ENCODE results near the gene CISD1.
"Not testable (repeated sequence)": the region's sequence is repeated elsewhere in the genome, so short reads cannot be mapped to it uniquely, and the experiment has no call there.

The CISD1 gene

DNA sequence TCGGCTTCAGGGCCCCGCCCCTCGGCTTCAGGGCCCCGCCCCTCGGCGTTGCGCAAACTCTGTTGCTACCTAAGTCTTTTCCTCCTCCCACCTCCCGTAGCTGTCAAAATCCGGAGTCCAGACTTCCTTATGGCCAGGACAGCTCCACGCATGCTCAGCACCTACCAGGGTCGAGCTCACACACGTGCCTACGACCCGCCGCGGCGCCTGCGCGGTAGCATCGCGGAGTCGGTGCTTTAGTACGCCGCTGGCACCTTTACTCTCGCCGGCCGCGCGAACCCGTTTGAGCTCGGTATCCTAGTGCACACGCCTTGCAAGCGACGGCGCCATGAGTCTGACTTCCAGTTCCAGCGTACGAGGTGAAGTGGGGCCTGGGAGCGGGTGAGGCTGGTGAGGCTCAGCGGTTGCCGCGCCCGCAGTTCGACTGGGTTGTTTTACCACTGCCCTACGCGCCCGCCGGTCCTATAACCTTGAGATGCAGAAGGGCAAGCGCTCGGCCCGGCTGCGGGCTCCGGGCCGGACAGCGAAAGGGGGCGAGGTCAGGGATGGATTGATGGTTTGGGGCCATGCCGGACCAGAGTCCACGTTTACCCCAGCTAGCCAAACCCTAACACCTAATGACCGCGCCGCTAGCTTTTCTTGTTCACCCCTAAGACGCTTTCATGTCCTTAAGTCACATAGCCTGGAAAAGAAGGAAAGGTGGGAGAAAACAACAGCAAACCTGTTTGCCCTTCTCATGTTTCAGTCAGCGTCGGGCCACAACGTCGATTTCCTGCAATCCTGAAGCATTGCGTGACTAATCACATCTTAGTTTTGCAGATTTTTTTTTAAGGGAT, at the start of gene CISD1:
Gene CISD1, plus strand, starts transcription at position 217 of the 836 bp plus-strand sequence. Its CDS starts 112 bp downstream, at position 329.
- peak; percentile 69 to 91 for DNase-seq (ENCODE audit: low read depth in 2 of 2, low spot score in 1 of 2)

GRCh38 chr10:58219875-58220274, 49.1 kb upstream of the CISD1 start:
- no peak for DNase-seq (ENCODE audit: low read depth in 2 of 2, low spot score in 1 of 2)

- no peak for DNase-seq (ENCODE audit: low read depth in 2 of 2, low spot score in 1 of 2)
Measured at GRCh38 chr10:58220769-58221451, 48.1 kb upstream of the CISD1 start.

DNA sequence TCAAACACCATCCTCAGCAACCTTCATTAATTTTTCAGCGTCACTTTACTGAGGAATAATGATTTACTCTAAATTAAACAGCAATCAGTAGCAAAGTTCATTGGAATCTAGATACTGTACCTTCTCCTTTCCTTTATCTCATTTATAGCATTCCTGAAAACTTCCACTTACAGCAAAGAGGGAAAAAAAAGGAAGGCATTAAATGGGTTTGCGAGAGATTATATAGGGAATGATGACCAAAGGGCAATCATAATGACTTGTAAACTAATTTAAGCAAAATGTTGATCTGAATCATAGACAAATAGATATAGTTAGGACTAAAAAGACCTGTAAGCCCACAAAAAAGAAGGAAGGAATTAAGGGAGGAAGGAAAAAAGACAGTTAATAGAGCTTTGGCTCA, 43.3 kb upstream of the CISD1 start:
- no peak for DNase-seq (ENCODE audit: low read depth in 2 of 2, low spot score in 1 of 2)

- DNase-seq (ENCODE audit: low read depth in 2 of 2, low spot score in 1 of 2): not testable (repeated sequence)
Measured at GRCh38 chr10:58229856-58230255, 39.1 kb upstream of the CISD1 start.

DNA sequence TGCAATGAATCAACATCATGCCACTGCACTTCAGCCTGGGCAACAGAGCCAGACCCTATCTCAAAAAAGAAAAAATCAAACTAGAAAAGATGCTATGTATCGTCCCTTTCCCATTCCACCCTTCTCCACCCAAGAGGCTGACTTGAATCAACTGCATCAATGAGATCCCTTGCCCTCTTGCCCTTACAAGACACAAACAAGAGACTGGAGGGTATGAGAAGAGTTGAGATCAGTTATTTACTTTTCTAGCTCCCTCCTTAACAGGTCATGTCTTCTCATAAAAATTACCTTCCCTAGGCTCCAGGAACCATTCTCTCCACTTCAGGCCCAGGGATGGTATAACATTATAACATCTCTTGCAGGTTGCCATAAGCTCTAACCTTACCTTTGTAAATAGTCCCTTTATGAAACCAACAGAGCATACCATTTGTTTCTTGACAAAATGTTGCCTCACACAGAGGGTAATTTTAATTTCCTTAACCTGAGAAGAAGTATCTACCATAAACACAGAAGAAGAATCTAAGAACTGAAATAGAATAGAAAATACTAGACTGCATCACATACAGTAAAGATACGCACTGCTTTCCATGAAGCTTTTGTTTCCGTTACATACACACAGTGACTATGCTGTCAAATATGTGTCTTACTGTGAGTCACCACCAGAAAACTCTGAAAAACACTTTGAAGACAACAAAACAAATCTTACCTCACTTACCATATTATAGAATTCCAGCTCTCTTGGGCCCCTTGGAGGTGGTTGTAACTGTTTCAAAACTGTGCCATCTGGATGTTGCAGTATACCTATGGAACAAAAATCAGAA, 31.7 kb upstream of the CISD1 start:
- DNase-seq (ENCODE audit: low read depth in 2 of 2, low spot score in 1 of 2): no peak

DNA sequence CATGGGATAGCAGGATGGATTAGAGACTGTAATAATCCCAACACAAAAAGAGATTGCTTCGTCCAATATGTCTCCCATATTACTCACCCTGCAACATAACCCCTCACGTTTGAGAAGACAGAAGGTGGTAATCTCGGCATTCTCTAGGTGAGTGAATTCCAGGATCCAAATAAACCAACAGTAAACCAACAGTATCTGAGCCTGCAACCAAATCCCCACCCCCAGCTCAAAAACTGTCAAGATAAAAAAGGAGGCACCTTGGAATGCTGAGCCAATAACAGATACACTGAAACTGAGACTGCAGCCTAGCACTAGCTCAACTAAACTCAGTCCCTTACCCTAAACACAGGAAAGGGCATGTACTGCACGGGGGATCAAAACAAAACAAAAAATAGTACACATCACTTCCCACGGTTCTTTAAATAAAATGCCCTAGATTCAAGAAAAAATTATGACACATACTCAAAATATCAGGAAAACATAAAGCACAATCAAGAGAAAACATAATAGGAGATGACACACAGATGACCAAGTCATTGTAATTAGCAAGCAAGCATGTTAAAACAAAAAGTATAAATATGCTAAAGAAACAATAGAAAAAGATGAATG, 29.3 kb upstream of the CISD1 start:
- DNase-seq (ENCODE audit: low read depth in 2 of 2, low spot score in 1 of 2): no peak

- DNase-seq (ENCODE audit: low read depth in 2 of 2, low spot score in 1 of 2): no peak
Measured at GRCh38 chr10:58240531-58240930, 28.4 kb upstream of the CISD1 start.

DNA sequence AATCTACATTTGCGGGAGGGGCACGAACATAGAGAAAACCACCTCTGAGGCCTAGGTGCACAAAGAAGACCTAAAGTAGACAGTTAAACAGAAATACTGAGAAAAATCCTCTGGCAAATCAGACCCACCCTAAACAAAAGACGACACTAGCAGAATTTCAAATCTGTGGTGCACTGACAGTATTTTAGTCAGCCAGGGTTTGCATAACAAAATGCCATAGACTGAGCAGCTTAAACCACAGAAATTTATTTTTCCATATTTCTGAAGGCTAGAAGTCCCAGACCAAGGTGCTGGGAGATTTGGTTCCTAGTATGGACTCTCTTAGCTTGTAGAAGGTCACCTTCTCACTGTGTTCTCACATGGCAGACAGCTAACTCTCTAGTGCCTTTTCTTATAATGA, 27.6 kb upstream of the CISD1 start:
- DNase-seq (ENCODE audit: low read depth in 2 of 2, low spot score in 1 of 2): no peak

- no peak for DNase-seq (ENCODE audit: low read depth in 2 of 2, low spot score in 1 of 2)
Measured at GRCh38 chr10:58243269-58243668, 25.7 kb upstream of the CISD1 start.

- DNase-seq (ENCODE audit: low read depth in 2 of 2, low spot score in 1 of 2): not testable (repeated sequence)
Measured at GRCh38 chr10:58243801-58244200, 25.2 kb upstream of the CISD1 start.

DNA sequence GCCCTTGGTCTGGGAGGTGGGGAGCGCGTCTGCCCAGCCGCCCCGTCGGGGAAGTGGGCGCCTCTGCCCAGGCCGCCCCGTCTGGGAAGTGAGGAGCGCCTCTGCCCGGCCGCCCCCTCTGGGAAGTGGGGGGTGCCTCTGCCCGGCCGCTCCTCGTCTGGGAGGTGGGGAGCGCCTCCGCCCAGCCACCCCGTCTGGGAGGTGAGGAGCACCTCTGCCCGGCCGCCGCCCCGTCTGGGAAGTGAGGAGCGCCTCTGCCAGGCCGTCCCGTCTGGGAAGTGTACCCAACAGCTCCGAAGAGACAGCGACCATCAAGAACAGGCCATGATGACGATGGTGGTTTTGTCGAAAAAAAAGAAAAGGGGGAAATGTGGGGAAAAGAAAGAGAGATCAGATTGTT, 24.7 kb upstream of the CISD1 start:
- not testable (repeated sequence) for DNase-seq (ENCODE audit: low read depth in 2 of 2, low spot score in 1 of 2)

DNA sequence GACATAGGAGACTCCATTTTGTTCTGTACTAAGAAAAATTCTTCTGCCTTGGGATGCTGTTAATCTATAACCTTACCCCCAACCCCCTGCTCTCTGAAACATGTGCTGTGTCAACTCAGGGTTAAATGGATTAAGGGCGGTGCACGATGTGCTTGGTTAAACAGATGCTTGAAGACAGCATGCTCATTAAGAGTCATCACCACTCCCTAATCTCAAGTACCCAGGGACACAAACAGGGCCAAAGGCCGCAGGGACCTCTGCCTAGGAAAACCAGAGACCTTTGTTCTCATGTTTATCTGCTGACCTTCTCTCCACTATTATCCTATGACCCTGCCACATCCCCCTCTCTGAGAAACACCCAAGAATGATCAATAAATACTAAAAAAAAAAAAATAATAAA, 24.3 kb upstream of the CISD1 start:
- not testable (repeated sequence) for DNase-seq (ENCODE audit: low read depth in 2 of 2, low spot score in 1 of 2)

DNA sequence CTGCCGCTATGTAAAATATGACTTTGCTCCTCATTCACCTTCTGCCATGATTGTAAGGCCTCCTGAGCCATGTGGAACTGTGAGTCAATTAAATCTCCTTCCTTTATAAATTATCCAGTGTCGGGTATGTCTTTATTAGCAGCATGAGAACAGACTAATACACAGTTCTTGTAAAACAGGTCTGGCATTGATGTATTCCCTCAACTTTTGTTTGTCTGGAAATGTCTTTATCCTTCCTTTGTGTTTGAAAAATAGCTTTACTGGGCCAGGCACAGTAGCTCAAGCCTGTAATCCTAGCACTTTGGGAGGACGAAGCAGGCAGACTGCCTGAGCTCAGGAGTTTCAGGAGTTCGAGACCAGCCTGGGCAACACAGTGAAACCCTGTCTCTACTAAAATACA, 15.8 kb upstream of the CISD1 start:
- no peak for DNase-seq (ENCODE audit: low read depth in 2 of 2, low spot score in 1 of 2)

- DNase-seq (ENCODE audit: low read depth in 2 of 2, low spot score in 1 of 2): no peak
Measured at GRCh38 chr10:58254644-58255043, 14.3 kb upstream of the CISD1 start.

DNA sequence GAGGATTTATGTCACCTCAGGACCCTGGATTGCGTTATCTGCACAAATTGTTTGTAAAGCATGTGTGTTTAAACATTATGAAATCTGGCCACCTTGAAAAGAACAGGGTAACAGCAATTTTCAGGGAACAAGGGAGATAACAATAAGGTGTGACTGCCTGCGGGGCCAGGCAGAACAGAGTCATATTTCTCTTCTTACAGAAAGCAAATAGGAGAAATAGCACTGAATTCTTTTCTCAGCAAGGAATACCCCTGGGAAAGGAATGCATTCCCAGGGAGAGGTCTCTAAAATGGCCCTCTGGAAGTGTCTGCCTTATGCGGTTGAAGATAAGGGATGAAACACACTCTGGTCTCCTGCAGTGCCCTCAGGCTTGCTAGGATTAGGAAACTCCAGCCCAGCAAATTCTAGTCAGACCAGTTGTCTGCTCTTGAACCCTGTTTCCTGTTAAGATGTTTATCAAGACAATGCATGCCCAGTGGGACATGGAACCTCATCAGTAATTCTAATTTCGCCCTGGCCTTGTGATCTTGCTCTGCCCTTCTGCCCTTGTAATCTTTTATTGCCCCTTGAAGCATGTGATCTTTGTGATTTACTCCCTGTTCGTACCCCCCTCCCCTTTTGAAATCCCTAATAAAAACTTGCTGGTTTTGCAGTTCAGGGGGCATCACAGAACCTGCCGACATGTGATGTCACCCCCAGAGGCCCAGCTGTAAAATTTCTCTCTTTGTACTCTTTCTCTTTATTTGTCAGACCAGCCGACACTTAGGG, 12.8 kb upstream of the CISD1 start:
- DNase-seq (ENCODE audit: low read depth in 2 of 2, low spot score in 1 of 2): not testable (repeated sequence)

GRCh38 chr10:58258977-58259692, 9.8 kb upstream of the CISD1 start:
- DNase-seq (ENCODE audit: low read depth in 2 of 2, low spot score in 1 of 2): no peak

DNA sequence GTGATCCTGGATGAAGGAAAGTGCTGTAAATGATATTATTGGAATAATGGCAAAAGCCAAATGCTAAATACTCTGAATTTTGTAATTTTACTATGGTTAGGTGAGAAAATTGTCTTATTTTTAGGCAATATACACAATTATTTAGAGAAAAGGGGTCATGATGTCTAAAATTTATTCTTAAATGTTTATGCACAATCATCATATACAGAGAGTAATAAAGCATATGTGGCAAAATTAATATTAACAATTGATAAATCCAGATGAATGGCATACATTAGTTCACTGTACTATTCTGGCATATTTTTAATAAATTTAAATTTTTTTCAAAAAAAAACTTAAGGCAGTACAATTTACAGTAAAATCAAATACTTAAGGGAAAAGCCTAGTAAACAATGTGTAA, 8.6 kb upstream of the CISD1 start:
- no peak for DNase-seq (ENCODE audit: low read depth in 2 of 2, low spot score in 1 of 2)

DNA sequence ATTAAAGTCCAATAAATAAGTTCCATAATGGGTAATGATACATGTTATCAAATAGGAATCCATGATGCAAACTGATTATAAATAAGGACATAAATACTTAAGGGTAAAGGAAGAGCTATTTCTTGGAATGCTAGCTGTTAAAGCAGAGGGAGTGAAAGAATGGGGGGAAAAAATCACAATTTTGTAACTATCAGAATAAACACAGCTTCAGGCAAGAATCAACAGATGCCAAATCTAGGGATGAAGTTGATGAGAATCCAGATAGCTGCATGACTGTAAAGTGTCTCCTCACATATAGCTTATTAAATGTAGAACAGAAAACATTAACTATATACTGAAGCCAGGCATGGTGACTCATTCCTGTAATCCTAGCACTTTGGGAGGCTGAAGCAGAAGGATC, 6.2 kb upstream of the CISD1 start:
- no peak for DNase-seq (ENCODE audit: low read depth in 2 of 2, low spot score in 1 of 2)

GRCh38 chr10:58264780-58265179, 4.2 kb upstream of the CISD1 start:
- DNase-seq (ENCODE audit: low read depth in 2 of 2, low spot score in 1 of 2): no peak

Data from stimulated activated CD8-positive, alpha-beta memory T cell treated with anti-CD3 and anti-CD28 coated beads, Interleukin-4, amount 100 ng/mL, for 1 hour (primary cell).